GM19043 (cell line): Measurements from ENCODE around the gene MYOF.

Source experiments
- ATAC-seq: cut with Tn5 transposase; IDR thresholded peaks from one replicate; pipeline ENCODE4 v1.9.1; 2021; ENCODE audit warnings: low read depth; ENCODE audit not compliant: unreplicated experiment

The MYOF gene

DNA sequence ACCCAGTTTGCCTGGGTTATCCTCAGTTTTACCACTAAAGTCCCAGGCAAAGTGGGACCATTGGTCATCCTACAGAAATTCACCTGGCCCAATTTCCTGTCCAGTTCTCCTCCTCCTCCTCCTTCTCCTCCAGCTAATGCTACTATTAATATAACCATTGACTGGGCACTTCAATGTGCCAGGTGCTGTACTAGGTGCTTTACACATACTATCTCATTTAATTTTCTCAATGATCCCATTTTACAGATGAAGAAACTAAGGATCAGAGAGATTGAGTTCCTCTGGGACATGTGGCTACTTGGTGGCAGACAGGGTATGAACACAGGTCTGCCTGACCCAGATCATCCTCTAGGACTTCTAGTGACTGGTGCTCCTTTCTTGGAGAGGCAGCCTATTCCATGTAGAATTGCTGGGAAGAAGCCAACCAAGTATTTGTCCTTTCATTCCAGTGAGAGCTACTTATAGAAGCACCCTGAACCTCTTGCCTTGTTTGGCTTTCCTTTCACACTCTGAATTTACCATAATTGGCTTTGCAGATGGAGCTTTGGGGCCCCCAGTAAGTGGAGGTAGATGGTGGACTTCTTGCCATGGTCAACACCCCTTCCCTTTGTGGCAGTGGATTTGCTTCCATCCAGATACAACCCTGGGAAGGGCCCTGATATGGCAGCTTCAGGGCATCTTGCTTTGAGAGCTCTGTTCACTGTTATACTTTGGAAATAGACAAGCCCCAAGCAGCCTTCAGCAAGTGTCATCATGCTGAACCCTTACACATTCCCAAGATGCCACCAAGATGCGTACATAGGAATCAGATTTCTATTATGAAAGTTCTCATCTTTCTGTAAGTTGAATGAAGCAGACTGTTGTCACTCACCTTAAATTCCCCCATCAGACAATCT, 78.7 kb downstream of the MYOF start:
- no peak for ATAC-seq

DNA sequence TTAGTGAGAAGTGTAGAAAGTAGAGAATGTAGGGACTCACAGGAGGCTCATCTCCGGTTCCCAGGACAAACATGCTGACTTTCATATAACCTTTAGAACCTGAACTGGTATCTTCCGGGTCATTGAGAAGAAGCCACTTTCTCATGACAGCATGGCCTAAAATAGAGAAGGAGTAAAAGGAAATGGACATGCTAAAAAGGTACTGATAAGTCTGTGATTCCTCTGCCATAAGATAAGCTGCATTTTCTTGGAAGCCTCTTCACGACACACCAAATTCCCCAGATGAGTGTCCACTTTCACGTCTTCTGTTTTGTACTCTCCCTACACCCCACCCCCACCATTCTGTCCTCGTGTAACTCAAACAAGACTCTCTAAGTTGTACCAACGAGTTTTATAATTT, 79.9 kb downstream of the MYOF start:
- ATAC-seq, result no peak

DNA sequence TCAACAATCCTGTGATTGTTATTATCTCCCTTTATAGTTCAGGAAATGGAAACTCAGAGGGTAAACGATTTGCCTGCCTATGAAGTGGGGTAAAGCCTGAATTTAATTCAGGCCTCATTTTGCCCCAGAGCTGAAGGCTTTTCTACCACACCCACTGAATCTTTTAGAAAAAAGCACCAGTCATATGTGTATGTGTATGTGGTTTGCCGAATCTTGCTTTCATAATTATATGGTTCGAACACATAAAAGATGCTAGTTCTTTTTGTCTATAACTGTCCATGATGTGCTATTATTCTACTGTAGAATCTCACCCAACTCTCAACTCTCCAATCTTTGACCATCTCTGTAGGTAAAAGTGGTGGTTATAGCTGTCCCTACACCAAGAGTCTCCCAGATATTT, 83.6 kb downstream of the MYOF start:
- ATAC-seq, result no peak

DNA sequence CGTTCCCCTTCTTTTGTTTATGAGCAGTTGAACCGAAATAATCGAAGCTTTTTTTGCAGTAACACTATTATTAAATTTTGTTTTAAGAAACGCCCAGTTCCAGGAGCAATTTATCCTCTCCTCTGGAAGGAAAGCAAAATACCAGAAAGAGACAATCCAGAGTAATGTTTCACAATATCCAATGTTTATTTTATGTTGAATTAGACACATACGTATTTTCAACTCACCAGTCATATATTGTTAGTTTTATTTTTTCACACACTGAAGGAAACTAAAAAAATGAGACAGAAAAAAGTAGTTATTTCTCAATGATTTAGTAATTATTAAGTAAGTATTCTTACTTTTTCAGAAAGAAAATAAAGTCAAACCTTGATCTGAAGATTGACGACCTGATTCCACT, 85.1 kb downstream of the MYOF start:
- ATAC-seq, result no peak

DNA sequence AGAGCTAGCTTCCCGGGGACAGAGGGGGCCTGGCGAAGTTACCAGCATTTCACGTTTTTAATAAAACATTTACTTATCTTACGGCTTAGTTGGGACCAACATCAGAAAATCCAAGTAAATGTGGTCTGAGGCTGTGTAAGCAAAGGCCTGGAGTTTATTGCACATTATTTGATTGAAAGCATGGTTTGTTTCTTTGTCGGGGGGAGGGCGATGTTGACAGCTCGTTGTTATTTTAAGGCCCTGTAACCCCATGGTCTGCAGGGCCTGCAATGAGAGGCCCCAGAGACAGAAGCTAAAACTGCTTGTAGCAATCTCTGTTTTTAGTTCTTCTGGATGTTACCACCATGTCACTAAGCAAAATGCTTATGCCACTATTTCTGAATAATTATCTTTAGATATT, 88.9 kb downstream of the MYOF start:
- no peak for ATAC-seq

DNA sequence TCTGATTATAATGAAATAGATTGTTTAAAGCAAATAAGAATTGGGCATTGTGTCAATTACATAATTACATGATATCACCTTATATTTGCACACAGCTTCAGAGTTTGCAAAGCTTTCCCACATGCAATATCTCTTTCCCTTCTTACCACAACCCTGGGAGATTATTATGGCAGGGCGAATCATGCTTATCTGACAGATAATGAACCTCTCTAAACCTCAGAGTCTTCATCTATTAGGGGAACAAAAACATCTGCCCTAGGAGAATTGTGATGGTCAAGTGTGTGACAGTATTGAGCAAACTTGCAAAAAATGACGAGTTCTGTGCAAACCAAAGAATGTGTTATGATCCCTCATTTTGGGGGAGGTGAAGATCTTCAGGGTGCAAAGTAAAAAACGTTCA, 90.0 kb downstream of the MYOF start:
- no peak for ATAC-seq

DNA sequence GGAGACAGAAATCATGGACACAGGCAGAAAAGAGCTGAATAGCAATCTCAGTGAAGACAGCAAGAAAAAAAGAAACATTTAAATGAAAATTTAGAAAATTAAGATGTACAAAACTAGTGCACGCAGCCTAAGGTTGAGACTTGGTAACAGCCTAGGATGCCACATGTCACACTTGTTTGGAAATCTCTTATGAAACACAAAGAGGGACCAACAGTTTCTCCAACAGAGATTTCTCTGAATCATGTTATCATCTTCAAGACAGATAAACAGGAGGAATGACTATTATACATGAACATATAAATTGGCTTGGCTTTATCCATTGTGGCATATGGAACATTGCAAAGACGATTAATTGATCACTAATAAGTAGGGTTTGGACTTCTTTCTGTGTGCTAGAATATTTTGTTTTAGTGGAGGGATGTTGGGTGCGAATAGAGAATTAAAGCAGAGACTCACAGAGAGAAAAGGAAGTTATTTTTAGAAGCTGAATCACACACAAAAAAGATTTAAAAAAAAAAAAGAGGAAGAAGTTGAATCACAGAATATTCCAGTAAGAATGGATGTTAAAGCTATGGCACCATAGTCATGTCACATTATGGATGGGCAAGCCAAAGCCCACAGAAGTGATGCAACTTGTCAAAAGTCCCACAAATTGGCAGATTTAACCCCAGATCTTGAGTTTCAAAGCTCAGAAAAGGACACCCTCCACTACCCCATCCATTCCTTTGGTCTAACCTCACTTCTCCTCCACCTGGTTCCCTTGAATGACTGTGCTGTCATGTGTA, 91.6 kb downstream of the MYOF start:
- ATAC-seq, result no peak

DNA sequence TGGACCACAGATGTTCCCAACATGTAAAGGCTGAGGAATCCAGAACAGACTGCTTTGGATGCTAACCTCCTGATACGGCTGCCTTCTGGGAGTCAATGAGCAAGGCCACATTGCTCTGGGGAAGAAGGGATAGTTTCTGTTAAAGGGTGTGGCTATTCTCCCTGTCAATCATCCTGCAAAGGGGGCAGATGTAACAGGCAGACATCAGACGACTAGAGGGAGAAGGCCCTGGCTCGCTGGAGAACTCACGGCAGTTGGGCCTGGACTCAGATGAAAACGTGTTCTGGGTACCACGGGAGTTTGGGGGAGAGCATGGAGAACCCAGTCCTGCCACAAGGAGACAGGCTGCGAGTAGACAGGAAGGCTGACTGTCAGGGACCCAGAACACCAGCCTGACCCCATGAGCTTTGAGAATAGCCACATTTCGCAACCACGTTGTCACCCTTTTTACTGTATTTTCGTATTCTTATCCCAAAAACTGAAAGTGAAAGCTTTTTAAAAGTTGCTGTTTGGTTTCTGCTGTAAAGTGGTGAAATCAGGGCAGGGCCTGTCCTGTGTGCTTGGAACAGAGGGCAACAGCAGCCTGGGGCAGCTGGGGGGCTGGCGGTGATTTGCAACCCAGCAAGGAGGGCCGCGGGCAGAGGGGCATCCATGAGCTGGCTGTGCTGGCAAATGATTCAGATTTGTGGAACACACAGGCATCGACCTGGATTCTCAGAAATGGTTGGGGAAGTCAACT, 95.3 kb downstream of the MYOF start:
- ATAC-seq, result no peak

DNA sequence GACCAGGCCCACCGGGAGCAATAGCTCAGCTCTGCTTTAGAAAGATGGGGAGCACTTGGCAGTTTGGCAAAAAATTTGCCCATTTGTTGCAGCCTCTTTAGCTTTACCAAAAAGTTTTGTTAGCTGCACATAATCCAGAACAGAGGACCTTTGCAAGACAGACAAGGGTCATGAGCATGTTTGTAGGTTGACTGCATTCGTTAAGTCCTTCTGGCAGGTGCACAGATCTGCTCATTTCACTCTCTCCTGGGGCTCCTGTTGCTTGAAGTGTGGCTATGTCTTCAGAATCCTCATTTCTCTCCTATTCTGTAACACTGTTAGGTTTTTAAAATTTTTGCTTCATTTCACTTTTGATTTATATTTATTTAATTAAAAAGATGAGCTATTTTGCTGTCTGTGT, 96.8 kb downstream of the MYOF start:
- ATAC-seq, result no peak

DNA sequence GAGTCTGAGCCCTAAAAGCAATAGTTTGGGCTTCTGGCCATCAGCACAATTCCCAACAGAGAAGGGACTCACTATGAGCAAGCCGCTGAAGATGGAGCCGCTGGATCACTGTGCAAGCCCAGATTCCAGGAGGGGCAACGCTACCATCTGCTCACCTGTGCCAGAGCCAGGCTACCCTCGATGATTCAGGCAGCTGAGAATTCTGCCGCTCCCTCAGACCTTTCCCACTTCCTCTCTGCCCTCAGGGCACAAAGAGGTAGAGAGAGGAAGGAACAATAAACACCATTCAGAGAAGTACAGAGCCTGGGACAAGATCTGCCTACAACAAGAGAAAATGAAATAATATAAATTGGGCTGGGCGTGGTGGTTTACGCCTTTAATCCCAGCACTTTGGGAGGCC, 98.1 kb downstream of the MYOF start:
- ATAC-seq, result no peak

DNA sequence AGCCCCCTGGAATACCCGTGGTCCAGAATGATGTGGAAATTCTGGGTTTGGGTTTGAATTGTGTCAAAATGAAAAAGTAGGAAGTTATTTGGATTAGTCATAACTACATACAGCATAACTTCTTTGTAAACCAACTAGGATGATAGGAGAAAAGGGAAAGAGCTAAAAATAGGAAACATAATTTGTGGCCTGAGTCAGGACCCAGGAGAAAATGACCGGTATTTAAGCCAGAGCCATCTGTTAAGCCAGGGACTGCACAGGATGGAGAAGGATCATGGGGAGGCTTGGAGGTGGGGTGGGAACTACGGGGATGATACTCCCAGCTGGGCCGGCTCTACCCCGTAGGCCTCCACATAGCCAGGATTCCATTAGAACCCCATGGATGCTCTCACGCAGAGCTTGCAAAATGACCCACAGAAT, 98.6 kb downstream of the MYOF start:
- no peak for ATAC-seq

DNA sequence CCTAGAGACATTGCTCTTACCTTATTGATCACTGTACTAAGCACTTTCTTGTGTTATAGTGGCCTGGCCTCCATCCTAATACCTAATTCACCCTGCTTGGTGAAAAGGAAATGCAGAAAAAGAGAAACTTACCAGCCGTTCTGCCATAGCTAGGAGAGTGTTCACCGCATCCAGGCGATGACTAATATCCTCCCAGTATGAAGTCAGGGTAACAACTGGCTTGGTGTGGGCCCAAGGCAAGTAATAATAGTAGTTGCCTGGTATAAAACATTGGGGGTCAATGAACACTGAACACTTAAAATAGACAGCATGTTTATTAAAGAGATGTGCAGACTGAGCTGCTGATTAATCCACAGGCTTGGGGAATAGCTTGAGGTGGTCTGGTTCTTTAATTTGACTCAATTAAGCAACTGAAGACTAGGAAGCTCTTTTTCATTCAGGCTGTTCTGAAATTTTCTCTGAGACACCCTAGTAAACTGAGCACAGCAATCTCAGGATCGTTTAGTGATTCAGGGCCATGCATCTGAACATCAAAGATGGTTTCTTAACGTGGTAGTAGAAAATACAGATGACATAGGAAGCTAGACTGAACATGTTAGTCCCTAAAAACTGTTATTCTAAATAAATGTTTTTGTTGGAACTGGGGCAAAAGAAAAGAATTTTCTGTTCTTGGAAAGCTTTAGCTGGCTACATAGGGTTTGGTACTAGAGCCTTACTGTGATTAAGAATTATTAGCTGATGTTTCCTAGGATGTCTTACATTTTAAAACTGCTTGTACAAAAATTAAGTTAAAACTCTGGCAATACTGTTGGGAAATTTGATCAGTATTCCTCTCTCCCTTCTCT, 102.2 kb downstream of the MYOF start:
- no peak for ATAC-seq

DNA sequence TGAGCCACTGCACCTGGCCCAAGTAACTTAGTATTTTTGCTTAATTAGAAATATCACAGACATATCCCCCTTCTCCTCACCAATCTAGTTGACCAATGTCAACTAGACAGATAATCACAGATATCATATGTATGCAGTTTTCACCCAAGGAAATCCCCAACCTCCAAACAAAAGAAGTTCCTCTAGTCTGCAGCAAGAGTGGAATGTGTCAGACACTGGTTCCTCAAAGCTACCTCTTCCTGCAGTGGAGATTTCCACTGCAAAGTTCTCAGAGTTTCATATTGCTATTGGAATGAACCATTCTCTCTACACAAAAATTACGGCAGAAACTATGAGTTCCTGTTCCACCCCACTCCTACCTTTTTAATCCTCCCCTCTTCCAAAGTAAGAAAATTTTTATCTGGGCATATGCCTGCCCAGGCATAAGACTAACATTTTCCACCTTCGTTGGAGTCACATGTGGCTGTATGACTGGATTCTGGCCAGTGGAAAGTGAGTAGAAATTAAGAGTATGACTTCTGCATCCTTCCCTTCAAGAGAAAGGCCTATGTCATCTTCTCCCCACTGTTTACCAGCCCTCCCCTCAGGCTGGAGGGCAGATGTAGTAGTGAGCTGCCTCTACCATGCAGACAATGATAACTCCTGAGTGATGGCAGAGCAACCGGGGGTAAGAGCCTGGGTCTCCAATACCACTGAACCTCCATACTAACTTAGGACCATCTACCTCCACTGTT, 103.0 kb downstream of the MYOF start:
- ATAC-seq, result no peak

DNA sequence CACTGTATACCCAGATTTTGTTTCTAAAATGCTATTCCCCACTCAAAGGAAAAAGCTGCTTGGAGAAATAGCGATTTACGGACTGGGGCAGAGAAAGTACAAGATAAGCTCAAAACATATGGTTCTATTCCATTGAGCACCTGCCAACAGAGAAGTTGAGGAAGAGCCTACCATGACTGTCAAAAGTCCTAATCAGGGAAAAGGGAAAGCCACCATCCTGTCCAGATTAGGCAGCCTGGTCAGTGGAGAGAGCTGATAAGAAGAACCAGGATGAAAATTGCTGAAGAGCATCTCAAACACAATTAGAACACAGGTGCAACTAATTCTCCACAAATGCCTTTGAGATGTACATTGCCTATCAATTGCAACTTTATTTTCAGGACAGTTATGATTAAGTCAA, 104.1 kb downstream of the MYOF start:
- no peak for ATAC-seq

DNA sequence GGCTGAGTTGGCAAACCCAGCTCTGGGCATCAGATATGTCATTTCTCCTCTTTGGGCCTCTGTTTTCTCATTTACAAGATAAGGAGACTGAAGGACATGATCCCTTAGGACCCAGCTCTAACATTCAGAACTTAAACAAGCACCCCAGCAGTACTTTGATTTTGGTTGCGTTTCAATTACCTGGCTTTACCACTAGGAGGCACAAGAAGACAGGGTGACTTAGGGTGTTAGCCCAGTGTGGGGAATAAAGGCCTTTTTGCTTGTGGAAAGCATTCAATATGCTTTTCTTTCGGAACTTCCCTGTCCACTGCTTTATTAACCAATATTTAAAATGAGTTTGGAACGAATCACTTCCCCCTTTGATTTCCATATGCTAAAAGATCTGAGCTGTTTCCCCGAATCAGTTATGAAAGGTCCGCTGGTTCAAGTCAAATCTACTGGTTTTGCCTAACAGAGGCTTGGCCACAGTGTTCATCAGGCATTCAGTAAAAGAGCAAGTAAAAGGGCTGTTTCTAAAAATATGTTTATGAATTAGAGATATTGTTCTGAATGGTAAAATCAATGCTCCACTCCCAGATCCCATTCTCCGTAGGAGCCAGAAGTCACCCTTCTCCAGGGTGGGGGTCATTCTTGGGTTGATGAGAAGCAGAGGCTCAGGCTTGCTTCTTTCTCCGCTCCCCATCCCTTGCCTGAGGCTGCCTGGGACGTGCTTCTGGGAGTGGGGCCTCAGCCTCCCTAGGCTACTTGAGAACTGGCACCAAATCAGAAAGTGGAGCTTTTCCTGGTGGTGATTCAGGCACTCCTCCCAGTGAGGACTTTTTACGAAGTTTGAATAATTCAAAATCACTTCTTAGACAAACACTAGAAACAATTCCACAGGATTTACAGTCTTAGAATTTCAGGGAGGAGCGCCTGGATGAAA, 105.5 kb downstream of the MYOF start:
- ATAC-seq, result peak; percentile 47

DNA sequence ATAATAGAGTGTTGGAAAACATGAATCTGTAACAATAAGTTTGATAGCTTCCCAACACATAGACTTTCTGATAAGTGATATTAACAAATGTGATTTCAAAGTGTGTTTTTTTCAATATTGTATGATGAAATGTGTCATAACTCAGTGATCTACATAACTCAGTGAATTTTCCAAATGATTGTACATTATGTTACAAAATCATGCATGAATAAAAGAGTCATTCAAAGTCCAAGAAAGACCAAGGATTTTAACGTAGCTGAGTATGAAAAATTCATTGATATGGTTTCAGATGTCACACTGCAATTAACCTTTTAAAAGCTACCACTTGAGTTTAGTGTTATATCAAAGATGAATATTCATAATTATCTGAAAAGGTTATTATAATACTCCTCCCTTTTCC, 111.2 kb downstream of the MYOF start:
- no peak for ATAC-seq

DNA sequence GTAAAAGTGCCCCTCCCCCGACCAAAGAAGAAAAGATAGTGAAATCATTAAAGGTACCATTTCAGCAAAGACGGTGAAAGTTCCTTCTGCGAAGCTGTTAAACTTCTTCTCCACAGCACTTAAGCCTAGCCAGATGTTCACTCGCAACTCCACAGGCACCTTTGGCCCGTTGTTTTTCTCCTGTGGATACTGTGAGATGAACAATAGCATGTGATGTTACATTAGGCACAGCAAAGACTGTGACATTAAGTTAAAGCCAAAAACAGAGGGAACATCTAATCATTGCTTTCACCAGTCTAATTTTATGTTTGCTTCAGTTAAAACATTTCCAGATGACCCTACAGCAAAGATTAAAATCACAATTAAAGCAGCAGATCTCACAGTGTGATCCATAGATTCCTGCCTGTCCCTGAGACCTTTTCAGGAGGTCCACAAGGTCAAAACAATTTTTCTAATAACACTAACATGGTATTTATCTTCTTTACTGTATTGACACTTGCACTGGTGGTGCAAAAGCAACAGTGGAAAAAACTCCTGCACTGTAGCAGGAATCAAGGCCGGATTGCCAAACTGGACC, 112.5 kb downstream of the MYOF start:
- ATAC-seq, result no peak

DNA sequence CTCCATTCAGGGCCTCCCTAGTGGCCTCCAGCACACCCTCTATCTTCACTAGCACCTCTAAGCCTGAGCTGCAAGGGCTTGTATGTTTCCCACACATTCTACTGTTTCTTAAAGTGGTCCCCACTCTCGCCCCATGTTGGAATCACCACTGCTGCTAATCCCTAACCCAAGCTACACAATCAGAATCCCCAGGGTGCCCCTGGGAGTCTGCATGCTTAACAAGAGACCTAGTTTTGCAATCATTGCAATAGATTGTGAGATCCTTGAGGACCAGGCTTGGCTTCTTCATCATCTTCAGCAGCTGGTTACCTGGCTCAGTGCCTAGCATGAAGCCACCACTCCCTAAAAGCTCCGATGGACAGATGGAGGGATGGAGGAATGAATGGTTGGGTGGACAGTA, 113.9 kb downstream of the MYOF start:
- no peak for ATAC-seq
